Measurements from ENCODE around the gene FMN1. TPM values are rescaled to one million over a fixed set of nuclear protein-coding genes. Genes with fewer than 3 reads are reported as not detected.
A peak's percentile ranks its signal among the peaks of the same experiment; 100 is the strongest.

The FMN1 gene
- total RNA-seq, 6 donors from 2014 or later: 20.2 to 176 (median 53.8) TPM

DNA sequence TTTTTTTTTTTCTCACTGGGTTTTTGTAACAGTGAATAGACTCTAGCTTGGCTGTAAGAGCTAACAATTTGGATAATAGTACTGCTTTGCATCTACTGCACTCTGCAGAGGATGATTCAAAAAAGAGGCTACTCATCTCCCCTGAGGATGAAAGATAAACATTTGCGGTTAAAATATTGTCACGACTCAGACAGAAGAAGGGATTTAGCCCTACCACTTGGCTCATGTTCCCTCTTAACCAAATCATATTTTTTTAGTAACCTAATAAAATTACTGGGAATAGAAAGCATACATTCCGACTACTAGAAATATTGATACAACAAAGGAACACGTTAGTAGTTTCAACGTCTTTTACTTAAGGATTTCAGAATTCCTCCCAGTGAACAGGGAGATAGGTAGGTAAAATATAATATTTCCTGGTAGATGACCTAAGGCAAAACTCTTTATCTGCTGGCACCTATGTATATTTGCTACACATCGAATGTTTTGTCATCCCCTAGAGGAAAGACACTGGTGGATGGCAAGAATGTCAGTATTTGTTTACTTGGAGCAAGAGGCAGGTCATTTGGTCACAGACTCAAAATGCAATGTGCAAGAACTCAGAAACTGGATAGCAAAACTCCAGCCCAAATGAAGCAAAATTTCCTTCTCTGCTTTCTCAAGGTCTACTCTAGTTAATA, 365.9 kb downstream of the FMN1 start:
- WGBS, 2 donors: 73 to 76% methylated on average over 6 of the region's 6 CpGs
- Histone ChIP-seq H3K36me3 (no peaks in the 10 kb centered on the region), H3K4me3 (no peak overlapping the region), H3K9me3 (no peaks in the 10 kb centered on the region), H3K4me1 (no peaks in the 10 kb centered on the region), H3K27ac (no peak overlapping the region), H3K27me3 (no peaks in the 10 kb centered on the region)
- ATAC-seq (ENCODE audit: low FRiP score in 2 of 2) (peak in 1 of 2 donors; percentile 76), DNase-seq (no peak)
- TF ChIP-seq POLR2AphosphoS5 (IDR thresholded peaks at IDR 0.05) (no peak), EP300 (IDR thresholded peaks at IDR 0.05) (no peak), POLR2A (IDR thresholded peaks at IDR 0.05) (no peak)
- TF ChIP-seq, protein P1, sequence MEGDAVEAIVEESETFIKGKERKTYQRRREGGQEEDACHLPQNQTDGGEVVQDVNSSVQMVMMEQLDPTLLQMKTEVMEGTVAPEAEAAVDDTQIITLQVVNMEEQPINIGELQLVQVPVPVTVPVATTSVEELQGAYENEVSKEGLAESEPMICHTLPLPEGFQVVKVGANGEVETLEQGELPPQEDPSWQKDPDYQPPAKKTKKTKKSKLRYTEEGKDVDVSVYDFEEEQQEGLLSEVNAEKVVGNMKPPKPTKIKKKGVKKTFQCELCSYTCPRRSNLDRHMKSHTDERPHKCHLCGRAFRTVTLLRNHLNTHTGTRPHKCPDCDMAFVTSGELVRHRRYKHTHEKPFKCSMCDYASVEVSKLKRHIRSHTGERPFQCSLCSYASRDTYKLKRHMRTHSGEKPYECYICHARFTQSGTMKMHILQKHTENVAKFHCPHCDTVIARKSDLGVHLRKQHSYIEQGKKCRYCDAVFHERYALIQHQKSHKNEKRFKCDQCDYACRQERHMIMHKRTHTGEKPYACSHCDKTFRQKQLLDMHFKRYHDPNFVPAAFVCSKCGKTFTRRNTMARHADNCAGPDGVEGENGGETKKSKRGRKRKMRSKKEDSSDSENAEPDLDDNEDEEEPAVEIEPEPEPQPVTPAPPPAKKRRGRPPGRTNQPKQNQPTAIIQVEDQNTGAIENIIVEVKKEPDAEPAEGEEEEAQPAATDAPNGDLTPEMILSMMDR (IDR thresholded peaks at IDR 0.05): no peak

- Histone ChIP-seq H3K4me3 (no peak overlapping the region), H3K27ac (no peak overlapping the region), H3K36me3 (no peaks in the 10 kb centered on the region), H3K27me3 (no peaks in the 10 kb centered on the region), H3K9me3 (no peaks in the 10 kb centered on the region), H3K4me1 (no peaks in the 10 kb centered on the region)
- DNase-seq (no peak), ATAC-seq (ENCODE audit: low FRiP score in 2 of 2) (no peak)
- TF ChIP-seq, protein P1 (IDR thresholded peaks at IDR 0.05): no peak
- TF ChIP-seq EP300 (IDR thresholded peaks at IDR 0.05) (no peak), POLR2A (IDR thresholded peaks at IDR 0.05) (no peak), POLR2AphosphoS5 (IDR thresholded peaks at IDR 0.05) (no peak)
- 83 to 86% methylated on average over 5 of the region's 5 CpGs for WGBS, 2 donors
Observed at GRCh38 chr15:32826685-32827084, 367.8 kb downstream of the FMN1 start.

DNA sequence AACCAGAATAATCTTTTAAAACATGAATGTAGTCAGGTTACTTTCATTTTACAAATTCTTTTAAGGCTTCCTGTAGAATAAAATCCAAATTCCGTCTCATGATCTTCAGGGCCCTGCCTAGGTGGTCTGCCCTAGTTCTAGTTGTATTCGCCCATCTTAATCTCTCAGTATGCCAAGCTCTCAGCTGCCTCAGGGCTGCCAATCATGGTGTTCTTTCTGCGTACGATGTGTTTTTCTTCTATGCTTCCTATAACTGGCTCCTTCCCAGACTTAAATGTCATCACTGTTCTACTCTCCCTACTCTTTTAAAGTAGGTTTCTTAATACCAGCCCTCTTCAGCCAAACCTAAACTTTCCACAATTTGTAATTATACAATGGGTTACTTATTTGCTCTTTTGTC, 369.3 kb downstream of the FMN1 start:
- Histone ChIP-seq H3K9me3 (no peaks in the 10 kb centered on the region), H3K27ac (no peak overlapping the region), H3K4me1 (no peaks in the 10 kb centered on the region), H3K4me3 (no peak overlapping the region), H3K27me3 (no peaks in the 10 kb centered on the region), H3K36me3 (no peaks in the 10 kb centered on the region)
- ATAC-seq (ENCODE audit: low FRiP score in 2 of 2) (no peak), DNase-seq (no peak)
- 89 to 91% methylated on average over 4 of the region's 4 CpGs for WGBS, 2 donors
- TF ChIP-seq POLR2AphosphoS5 (IDR thresholded peaks at IDR 0.05): no peak
- no peak for TF ChIP-seq POLR2A (IDR thresholded peaks at IDR 0.05)
- TF ChIP-seq, protein P1 (IDR thresholded peaks at IDR 0.05): no peak
- no peak for TF ChIP-seq EP300 (IDR thresholded peaks at IDR 0.05)

DNA sequence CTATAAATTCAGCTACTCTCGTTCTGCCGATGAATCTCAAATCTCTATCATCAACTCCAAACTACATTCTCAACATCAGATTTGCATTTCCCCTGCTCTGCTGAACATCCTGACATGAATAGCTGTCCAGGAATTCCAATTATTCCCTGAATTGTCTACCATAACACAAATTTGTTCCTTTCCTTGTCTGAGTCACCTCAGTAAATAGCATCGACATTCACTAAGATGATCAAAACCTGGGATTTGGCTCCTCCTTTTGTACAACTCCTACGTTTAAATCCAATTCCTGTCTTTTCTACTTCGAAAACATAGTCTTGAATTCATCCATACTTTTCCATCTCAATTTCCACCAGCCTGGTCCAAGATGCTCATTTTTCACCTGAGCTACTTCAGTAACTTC, 369.7 kb downstream of the FMN1 start:
- no peak for DNase-seq
- Histone ChIP-seq H3K27ac (no peak overlapping the region), H3K36me3 (no peaks in the 10 kb centered on the region), H3K9me3 (no peaks in the 10 kb centered on the region), H3K4me1 (no peaks in the 10 kb centered on the region), H3K27me3 (no peaks in the 10 kb centered on the region), H3K4me3 (no peak overlapping the region)
- no peak for TF ChIP-seq POLR2AphosphoS5 (IDR thresholded peaks at IDR 0.05)
- TF ChIP-seq EP300 (IDR thresholded peaks at IDR 0.05): no peak
- TF ChIP-seq, protein P1 (IDR thresholded peaks at IDR 0.05): no peak
- TF ChIP-seq POLR2A (IDR thresholded peaks at IDR 0.05): no peak
- ATAC-seq (ENCODE audit: low FRiP score in 2 of 2): no peak
- 55 to 62% methylated on average over 5 of the region's 5 CpGs for WGBS, 2 donors

- Histone ChIP-seq H3K27me3 (no peaks in the 10 kb centered on the region), H3K4me1 (no peaks in the 10 kb centered on the region), H3K36me3 (no peaks in the 10 kb centered on the region), H3K27ac (no peak overlapping the region), H3K9me3 (no peaks in the 10 kb centered on the region), H3K4me3 (no peak overlapping the region)
- no peak for DNase-seq
- ATAC-seq (ENCODE audit: low FRiP score in 2 of 2): no peak
- no peak for TF ChIP-seq POLR2A (IDR thresholded peaks at IDR 0.05)
- no peak for TF ChIP-seq POLR2AphosphoS5 (IDR thresholded peaks at IDR 0.05)
- WGBS, 2 donors: 92% methylated on average over 4 of the region's 4 CpGs
Observed at GRCh38 chr15:32823750-32824149, 370.8 kb downstream of the FMN1 start.

All from upper lobe of left lung (tissue), 6 donors.